Breast epithelium (tissue), 3 donors: ENCODE measurements around the gene MOGAT2.

Experiments used
- CTCF ChIP-seq, 3 donors: fragments of 450-650 bp; IDR thresholded peaks; one replicate each; pipeline ENCODE4 v1.5.1; 2016 to 2017; ENCODE audit warnings: antibody characterized with exemption in 3 of 3, mild to moderate bottlenecking in 3 of 3, moderate library complexity in 3 of 3
- POLR2A ChIP-seq: fragments of 450-650 bp; IDR thresholded peaks from one replicate; pipeline ENCODE4 v1.6.1; 2016; ENCODE audit warnings: antibody characterized with exemption, mild to moderate bottlenecking, moderate library complexity
- POLR2AphosphoS5 ChIP-seq, 3 donors: sonication (generic); formaldehyde crosslinking; IDR thresholded peaks; one replicate each; pipeline ENCODE4 v1.6.1; 2017; ENCODE audit warnings: antibody characterized with exemption in 3 of 3

DNA sequence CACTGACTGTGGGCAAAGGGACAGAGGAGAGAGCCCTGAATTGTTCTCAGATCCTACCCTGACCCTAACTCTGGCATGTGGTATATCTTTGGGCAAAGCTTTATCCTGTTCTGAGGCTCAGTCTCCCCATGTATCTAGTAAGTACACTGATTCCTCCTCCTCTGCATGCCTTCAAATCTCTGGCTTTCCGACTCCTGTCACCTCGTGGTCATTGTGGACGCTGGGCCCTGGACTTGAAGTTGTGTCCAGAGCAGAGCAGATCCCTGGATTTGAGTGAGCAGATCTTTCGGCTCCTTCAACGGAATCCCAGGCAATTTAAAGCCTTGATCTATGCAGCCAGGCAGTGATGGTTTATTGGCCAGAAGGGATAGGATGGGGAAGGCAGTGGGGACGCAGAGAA is 3.0 kb downstream of the MOGAT2 start:
- no peak for TF ChIP-seq POLR2AphosphoS5 (IDR thresholded peaks at IDR 0.05)
- TF ChIP-seq CTCF (IDR thresholded peaks at IDR 0.05) = no peak
- TF ChIP-seq POLR2A = no peak
